ENCODE data around the gene ABI2. TPM values are rescaled to one million over a fixed set of nuclear protein-coding genes. Genes with fewer than 3 reads are reported as not detected.

Gene ABI2
- total RNA-seq, 1 experiment from 2014 or later, result 141 TPM

- Histone ChIP-seq H3K27me3 (ENCODE audit: insufficient read depth, low read length) (no peaks in the 10 kb centered on the region), H4K5ac (ENCODE audit: insufficient read length, low read depth, low read length) (no peak overlapping the region), H3K18ac (ENCODE audit: insufficient read length, low read depth, low read length) (no peak overlapping the region), H3K23ac (ENCODE audit: insufficient read length, low read depth, low read length) (no peak overlapping the region), H2BK12ac (ENCODE audit: insufficient read length, low read depth, low read length) (no peak overlapping the region), H2BK5ac (ENCODE audit: insufficient read length, low read length) (no peak overlapping the region), H2BK15ac (ENCODE audit: low read depth, low read length) (no peak overlapping the region), H3T11ph (ENCODE audit: low read length) (no peak overlapping the region), H3K4ac (ENCODE audit: low read depth, low read length) (no peak overlapping the region), H4K91ac (ENCODE audit: insufficient read length, low read depth, low read length) (no peak overlapping the region), H3K79me1 (ENCODE audit: insufficient read depth, low read depth, low read length, poor library complexity, severe bottlenecking) (no peaks in the 10 kb centered on the region), H4K8ac (replicated peaks; ENCODE audit: insufficient read length, low read depth, low read length) (no peak overlapping the region), H3K56ac (ENCODE audit: insufficient read length, low read depth, low read length) (no peak overlapping the region), H3K4me2 (ENCODE audit: insufficient read depth, insufficient read length, low read length) (no peak overlapping the region), H3K9me3 (ENCODE audit: control insufficient read depth, low read depth, low read length) (no peaks in the 10 kb centered on the region), H3K23me2 (ENCODE audit: insufficient read length, low read depth, low read length, poor library complexity, severe bottlenecking) (no peaks in the 10 kb centered on the region), H2AFZ (ENCODE audit: low read length) (no peak overlapping the region), H2BK20ac (ENCODE audit: low read depth, low read length, poor library complexity, severe bottlenecking) (no peak overlapping the region), H2BK120ac (ENCODE audit: low read depth, low read length, poor library complexity, severe bottlenecking) (no peak overlapping the region), H3K79me2 (ENCODE audit: insufficient read depth, low read length) (peaks cover 9% of the 10 kb centered on the region; the same call in 1 of the 2 replicates), H4K20me1 (ENCODE audit: control insufficient read depth, insufficient read depth, insufficient read length) (no peaks in the 10 kb centered on the region), H3K27ac (ENCODE audit: insufficient read length, low read depth, low read length) (no peak overlapping the region), H3K14ac (ENCODE audit: insufficient read depth, low read length) (no peak overlapping the region), H3K4me1 (ENCODE audit: insufficient read depth, low read length) (no peaks in the 10 kb centered on the region), H3K9ac (ENCODE audit: extremely low read depth, insufficient read length, low read length) (no peak overlapping the region), H2AK5ac (ENCODE audit: insufficient read length, low read length) (no peak overlapping the region)
- peaks cover 8 to 14% of the 10 kb centered on the region in 2 experiments; a peak in 3 of 4 replicates for H3K4me1 Mint-ChIP-seq
- DNase-seq, result no peak
- no peak overlapping the region for H3K4me3 Mint-ChIP-seq
- WGBS (ENCODE audit: extremely low coverage, insufficient read length, low lambda C conversion rate), result no CpG with 5 or more reads among the region's 3 CpGs
- H3K27me3 Mint-ChIP-seq (ENCODE audit: low read depth), result no peaks in the 10 kb centered on the region
- H3K9me3 Mint-ChIP-seq, result peaks cover 0 to 11% of the 10 kb centered on the region in 2 experiments; a peak in 3 of 5 replicates
- peaks cover 16 to 20% (median 17%) of the 10 kb centered on the region in 3 experiments for H3K36me3 Mint-ChIP-seq (ENCODE audit: insufficient read depth in 1 of 3, low read depth in 3 of 3)
- no peak for TF ChIP-seq CTCF (conservative IDR thresholded peaks at IDR 0.05)
- no peak overlapping the region; a peak in 1 of 7 replicates for H3K27ac Mint-ChIP-seq
These were observed 32.7 kb downstream of the ABI2 start for GRCh38 chr2:203360833-203361430.
